IMR-90 (cell line): ENCODE results near the gene A1CF. TPM values are rescaled to one million over a fixed set of nuclear protein-coding genes. Genes with fewer than 3 reads are reported as not detected.

Experiments used
- ATAC-seq: fragments of 200-7000 bp; cut with Tn5 transposase; 2 replicates; pipeline ENCODE4 v1.9.1; 2020; ENCODE audit warnings: low read depth, mild to moderate bottlenecking, moderate library complexity
- BruUV-seq: library from RNA; stranded (reverse); fragments of 400-500 nt; replicated peaks from 2 replicates; lab custom pipeline; 2021; lab: Mats Ljungman, UMichigan
- CTCF ChIA-PET: fragments of 300-600 bp; formaldehyde crosslinking; extraction: SDS; loops from one replicate; lab custom pipeline; 2021; ENCODE audit warnings: antibody characterized with exemption; lab: Yijun Ruan, JAX
- POLR2A ChIA-PET: fragments of 300-600 bp; sonication (Branson Sonifier 250); formaldehyde crosslinking; loops from one replicate; lab custom pipeline; 2022; ENCODE audit warnings: antibody characterized with exemption; ENCODE audit not compliant: unreplicated experiment; lab: Charles Lee
- DNase-seq: peaks from one replicate; pipeline ENCODE4 v3.0.0; 2013
- H2AFZ ChIP-seq: replicated peaks from 2 replicates; pipeline ENCODE3; 2013; ENCODE audit warnings: low read length, mild to moderate bottlenecking; ENCODE audit not compliant: poor library complexity
- H2AK5ac ChIP-seq: 2 replicates; pipeline ENCODE4 v1.6.1; 2013; ENCODE audit warnings: low read depth, low read length, inconsistent platforms
- H2AK9ac ChIP-seq: replicated peaks from 2 replicates; pipeline ENCODE3; 2013; ENCODE audit warnings: mild to moderate bottlenecking, low read depth, low read length, moderate library complexity; ENCODE audit not compliant: poor library complexity
- H2BK120ac ChIP-seq: 2 replicates; pipeline ENCODE4 v1.6.1; 2013; ENCODE audit warnings: low read depth, low read length, inconsistent platforms
- H2BK15ac ChIP-seq: 3 replicates; pipeline ENCODE4 v1.6.1; 2013; ENCODE audit warnings: low read depth, low read length, inconsistent platforms
- H2BK20ac ChIP-seq: 2 replicates; pipeline ENCODE4 v1.6.1; 2013; ENCODE audit warnings: low read depth, mild to moderate bottlenecking, inconsistent platforms, low read length, moderate library complexity
- H2BK5ac ChIP-seq: 2 replicates; pipeline ENCODE4 v1.6.1; 2013; ENCODE audit warnings: mild to moderate bottlenecking, low read depth, low read length, inconsistent platforms; ENCODE audit not compliant: poor library complexity, severe bottlenecking
- H3K14ac ChIP-seq: replicated peaks from 2 replicates; pipeline ENCODE4 v1.6.1; 2013; ENCODE audit warnings: low read depth, low read length, inconsistent platforms
- H3K18ac ChIP-seq: 2 replicates; pipeline ENCODE4 v1.6.1; 2013; ENCODE audit warnings: low read depth, low read length, control low read depth
- H3K23ac ChIP-seq: 2 replicates; pipeline ENCODE4 v1.6.1; 2013; ENCODE audit warnings: low read depth, low read length, inconsistent platforms
- H3K27ac ChIP-seq: 2 replicates; pipeline ENCODE4 v1.5.1; 2013; ENCODE audit warnings: mild to moderate bottlenecking, control low read depth, low read length; ENCODE audit not compliant: insufficient read depth
- H3K27me3 ChIP-seq: 2 replicates; pipeline ENCODE4 v1.6.1; 2013; ENCODE audit warnings: low read length; ENCODE audit not compliant: control insufficient read depth, insufficient read depth
- H3K36me3 ChIP-seq: 2 replicates; pipeline ENCODE4 v1.6.1; 2013; ENCODE audit warnings: low read length, mixed read lengths; ENCODE audit not compliant: control insufficient read depth, insufficient read depth
- H3K4ac ChIP-seq: 2 replicates; pipeline ENCODE4 v1.6.1; 2013; ENCODE audit warnings: low read depth, low read length, inconsistent platforms
- H3K4me1 ChIP-seq: 2 replicates; pipeline ENCODE4 v1.6.1; 2013; ENCODE audit warnings: low read length, mixed read lengths; ENCODE audit not compliant: control insufficient read depth, insufficient read depth
- H3K4me2 ChIP-seq: 2 replicates; pipeline ENCODE4 v1.6.1; 2013; ENCODE audit warnings: low read depth, mild to moderate bottlenecking, control low read depth, low read length, moderate library complexity
- H3K4me3 ChIP-seq: 2 replicates; pipeline ENCODE4 v1.5.1; 2013; ENCODE audit warnings: low read depth, mild to moderate bottlenecking, control low read depth, low read length, moderate library complexity; ENCODE audit not compliant: insufficient read depth
- H3K56ac ChIP-seq: 2 replicates; pipeline ENCODE4 v1.6.1; 2013; ENCODE audit warnings: low read length, inconsistent platforms; ENCODE audit not compliant: insufficient read depth; ENCODE audit errors: extremely low read depth
- H3K79me1 ChIP-seq, 2 experiments: 2 replicates each; pipeline ENCODE4 v1.6.1; 2013; ENCODE audit warnings: low read length in 2 of 2, inconsistent platforms in 1 of 2, low read depth in 1 of 2
- H3K9ac ChIP-seq: 2 replicates; pipeline ENCODE4 v1.6.1; 2013; ENCODE audit warnings: low read depth, low read length, control low read depth
- H3K9me1 ChIP-seq: 2 replicates; pipeline ENCODE4 v1.6.1; 2013; ENCODE audit warnings: low read length, inconsistent platforms; ENCODE audit not compliant: insufficient read depth
- H3K9me3 ChIP-seq: 2 replicates; pipeline ENCODE4 v1.6.1; 2013; ENCODE audit warnings: low read length; ENCODE audit not compliant: control insufficient read depth, insufficient read depth
- H4K20me1 ChIP-seq: 2 replicates; pipeline ENCODE4 v1.6.1; 2013; ENCODE audit warnings: low read length, inconsistent platforms; ENCODE audit not compliant: insufficient read depth
- H4K5ac ChIP-seq: 2 replicates; pipeline ENCODE4 v1.6.1; 2013; ENCODE audit warnings: mild to moderate bottlenecking, low read depth, low read length, control low read depth
- H4K8ac ChIP-seq, 2 experiments: 2 replicates each; pipeline ENCODE4 v1.6.1; 2013; ENCODE audit warnings: low read depth in 2 of 2, low read length in 2 of 2, control low read depth in 1 of 2, inconsistent platforms in 1 of 2
- H4K91ac ChIP-seq: 2 replicates; pipeline ENCODE4 v1.6.1; 2013; ENCODE audit warnings: low read depth, low read length, inconsistent platforms; ENCODE audit not compliant: insufficient read depth
- BHLHE40 ChIP-seq: fragments of 150-350 bp; IDR thresholded peaks from 2 replicates; pipeline ENCODE4 v1.6.1; 2016; ENCODE audit warnings: mild to moderate bottlenecking, low read depth, low read length
- CEBPB ChIP-seq: IDR thresholded peaks from 2 replicates; pipeline ENCODE4 v1.6.1; 2012; ENCODE audit warnings: low read depth, low read length, improper control_type of control experiment
- CHD1 ChIP-seq: IDR thresholded peaks from 2 replicates; pipeline ENCODE4 v1.6.1; 2012; ENCODE audit warnings: low read depth, low read length, improper control_type of control experiment
- CTCF ChIP-seq: conservative IDR thresholded peaks from 2 replicates; pipeline ENCODE4 v1.5.1; 2012; ENCODE audit warnings: mild to moderate bottlenecking, low read depth, low read length, improper control_type of control experiment
- ELK1 ChIP-seq: fragments of 150-350 bp; IDR thresholded peaks from 2 replicates; pipeline ENCODE4 v1.6.1; 2016; ENCODE audit warnings: low read depth, mild to moderate bottlenecking, low read length, moderate library complexity, borderline replicate concordance
- FOS ChIP-seq: fragments of 150-350 bp; IDR thresholded peaks from 2 replicates; pipeline ENCODE4 v1.6.1; 2016; ENCODE audit warnings: low read depth, low read length
- MAFK ChIP-seq: IDR thresholded peaks from 2 replicates; pipeline ENCODE4 v1.6.1; 2012; ENCODE audit warnings: low read depth, low read length, improper control_type of control experiment
- MAZ ChIP-seq: IDR thresholded peaks from 2 replicates; pipeline ENCODE4 v1.6.1; 2012; ENCODE audit warnings: low read depth, mild to moderate bottlenecking, low read length, improper control_type of control experiment, moderate library complexity, borderline replicate concordance
- POLR2A ChIP-seq: IDR thresholded peaks from 2 replicates; pipeline ENCODE4 v1.6.1; 2012; ENCODE audit warnings: mild to moderate bottlenecking, low read depth, low read length
- RAD21 ChIP-seq: IDR thresholded peaks from 2 replicates; pipeline ENCODE4 v1.6.1; 2012; ENCODE audit warnings: low read length, improper control_type of control experiment
- RCOR1 ChIP-seq: IDR thresholded peaks from 2 replicates; pipeline ENCODE4 v1.6.1; 2012; ENCODE audit warnings: mild to moderate bottlenecking, low read length, improper control_type of control experiment; ENCODE audit not compliant: insufficient replicate concordance
- RFX5 ChIP-seq: IDR thresholded peaks from 2 replicates; pipeline ENCODE4 v1.8.0; 2012; ENCODE audit warnings: low read depth, mild to moderate bottlenecking, low read length, moderate library complexity
- USF2 ChIP-seq: fragments of 150-350 bp; IDR thresholded peaks from 2 replicates; pipeline ENCODE4 v1.6.1; 2017; ENCODE audit warnings: mild to moderate bottlenecking, antibody characterized with exemption, low read length, low read depth
- WGBS, 2 experiments: methylation state at CpG; one replicate each; pipeline versions ENCODE4 v1.1.5 to v1.1.7; 2013; ENCODE audit warnings: missing lambda C conversion rate in 2 of 2; ENCODE audit not compliant: insufficient read length in 1 of 2; ENCODE audit errors: extremely low coverage in 2 of 2; 5-methylcytosine and 5-hydroxymethylcytosine counted together
- dilution Hi-C: fragments of 300-500 bp; cut with HindIII; formaldehyde crosslinking; loops from one replicate; pipeline ENCODE4 v1.14.3; 2018; ENCODE audit warnings: low sequenced_read_pairs; ENCODE audit not compliant: unreplicated experiment
- in situ Hi-C: fragments of 300-500 bp; cut with MboI; formaldehyde crosslinking; loops from 3 replicates; pipeline ENCODE4 v1.14.3; 2019; ENCODE audit warnings: low sequenced_read_pairs, inconsistent platforms, mixed read lengths
- intact Hi-C: fragments of 100-400 bp; cut with micrococcal nuclease; formaldehyde crosslinking; loops from 2 replicates; pipeline ENCODE4 v1.10.0; 2022
- polyA plus RNA-seq, 3 experiments: library from polyadenylated mRNA; depleted of rRNA; stranded (reverse); fragments of >200 nt; gene quantifications; 2 replicates each; pipeline ENCODE4 v1.2.3, GENCODE V29; 2012; ENCODE audit warnings: low replicate concordance in 1 of 3
- total RNA-seq: library from RNA; depleted of rRNA; stranded (reverse); fragments of >200 nt; gene quantifications from 2 replicates; pipeline ENCODE4 v1.2.3, GENCODE V29; 2012

A1CF gene
- total and polyA plus RNA-seq, 2 of the 4 experiments (the other 2 are of a cell fraction): not detected

GRCh38 chr10:50883629-50884028, 1.8 kb downstream of the A1CF start:
- H4K5ac ChIP-seq: no peak overlapping the region
- H4K8ac ChIP-seq: no peak overlapping the region
- no peak overlapping the region for H2AK9ac ChIP-seq
- H2BK120ac ChIP-seq: no peak overlapping the region
- no peaks in the 10 kb centered on the region for H3K4me1 ChIP-seq
- no peak overlapping the region for H3K4ac ChIP-seq
- no peak overlapping the region for H3K14ac ChIP-seq
- peaks cover 9% of the 10 kb centered on the region; the same call in 1 of the 2 replicates for H3K27me3 ChIP-seq
- no peaks in the 10 kb centered on the region for H3K9me3 ChIP-seq
- no peak overlapping the region for H3K18ac ChIP-seq
- CTCF ChIA-PET: no interaction called here
- H2BK5ac ChIP-seq: no peak overlapping the region
- H3K36me3 ChIP-seq: no peaks in the 10 kb centered on the region
- BruUV-seq: no TSS peak
- no peak overlapping the region for H2AK5ac ChIP-seq
- in situ Hi-C loops (no loop called here), dilution Hi-C loops (no loop called here), intact Hi-C loops (no loop called here)
- ATAC-seq: no peak
- no peak overlapping the region for H2AFZ ChIP-seq
- no peak overlapping the region for H3K4me2 ChIP-seq
- H3K23ac ChIP-seq: no peak overlapping the region
- TF ChIP-seq CTCF (no peak), CEBPB (no peak), BHLHE40 (no peak), RAD21 (no peak), FOS (no peak), POLR2A (no peak), ELK1 (no peak), USF2 (no peak), RFX5 (no peak), CHD1 (no peak), MAZ (no peak), RCOR1 (no peak), MAFK (no peak)
- POLR2A ChIA-PET: no interaction called here
- H2BK20ac ChIP-seq: no peak overlapping the region
- H3K27ac ChIP-seq: no peak overlapping the region
- no peak overlapping the region for H3K9ac ChIP-seq
- 0% methylated on average over 1 of the region's 5 CpGs; no CpG with 5 or more reads in 1 of the 2 experiments for whole genome bisulfite sequencing, 2 experiments
- no peaks in the 10 kb centered on the region for H4K20me1 ChIP-seq
- H3K79me1 ChIP-seq: no peaks in the 10 kb centered on the region
- no peak overlapping the region for H3K4me3 ChIP-seq
- no peaks in the 10 kb centered on the region for H3K9me1 ChIP-seq
- no peak for DNase-seq
- no peak overlapping the region for H2BK15ac ChIP-seq
- H3K56ac ChIP-seq: no peak overlapping the region
- no peak overlapping the region for H4K91ac ChIP-seq
